Measurements from ENCODE around the gene FOXD2. TPM values are rescaled to one million over a fixed set of nuclear protein-coding genes. Genes with fewer than 3 reads are reported as not detected.

FOXD2 gene
- total RNA-seq, 2 donors from 2014 or later: 0.07 to 0.26 TPM

- Mint-ChIP-seq H3K27ac (no peak overlapping the region), H3K27me3 (ENCODE audit: insufficient read depth) (peaks cover 59% of the 10 kb centered on the region), H3K9me3 (no peaks in the 10 kb centered on the region), H3K4me1 (peaks cover 7% of the 10 kb centered on the region), H3K36me3 (ENCODE audit: low read depth) (no peaks in the 10 kb centered on the region), H3K4me3 (no peak overlapping the region)
- WGBS, 2 experiments (ENCODE audit: insufficient coverage in 1 of 2, insufficient read length in 1 of 2): 20 to 60% methylated on average over 1 to 2 of the region's 2 CpGs
- H3K27me3 ChIP-seq (ENCODE audit: control insufficient read depth, insufficient read depth, low read length, poor library complexity, severe bottlenecking): peaks cover 30% of the 10 kb centered on the region
- H3K9ac ChIP-seq (ENCODE audit: extremely low read depth, low read length, poor library complexity, severe bottlenecking): no peak overlapping the region
- no peaks in the 10 kb centered on the region for H3K9me3 ChIP-seq (ENCODE audit: control insufficient read depth, low read length)
- peaks cover 5% of the 10 kb centered on the region for H3K4me1 ChIP-seq (ENCODE audit: control insufficient read depth, insufficient read depth, low read length)
- TF ChIP-seq, protein P1, sequence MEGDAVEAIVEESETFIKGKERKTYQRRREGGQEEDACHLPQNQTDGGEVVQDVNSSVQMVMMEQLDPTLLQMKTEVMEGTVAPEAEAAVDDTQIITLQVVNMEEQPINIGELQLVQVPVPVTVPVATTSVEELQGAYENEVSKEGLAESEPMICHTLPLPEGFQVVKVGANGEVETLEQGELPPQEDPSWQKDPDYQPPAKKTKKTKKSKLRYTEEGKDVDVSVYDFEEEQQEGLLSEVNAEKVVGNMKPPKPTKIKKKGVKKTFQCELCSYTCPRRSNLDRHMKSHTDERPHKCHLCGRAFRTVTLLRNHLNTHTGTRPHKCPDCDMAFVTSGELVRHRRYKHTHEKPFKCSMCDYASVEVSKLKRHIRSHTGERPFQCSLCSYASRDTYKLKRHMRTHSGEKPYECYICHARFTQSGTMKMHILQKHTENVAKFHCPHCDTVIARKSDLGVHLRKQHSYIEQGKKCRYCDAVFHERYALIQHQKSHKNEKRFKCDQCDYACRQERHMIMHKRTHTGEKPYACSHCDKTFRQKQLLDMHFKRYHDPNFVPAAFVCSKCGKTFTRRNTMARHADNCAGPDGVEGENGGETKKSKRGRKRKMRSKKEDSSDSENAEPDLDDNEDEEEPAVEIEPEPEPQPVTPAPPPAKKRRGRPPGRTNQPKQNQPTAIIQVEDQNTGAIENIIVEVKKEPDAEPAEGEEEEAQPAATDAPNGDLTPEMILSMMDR (conservative IDR thresholded peaks at IDR 0.05): no peak
- no peaks in the 10 kb centered on the region for H3K36me3 ChIP-seq (ENCODE audit: control insufficient read depth, insufficient read depth, low read length)
- no peak overlapping the region for H3K27ac ChIP-seq (ENCODE audit: low read depth, low read length)
- H3K4me3 ChIP-seq (ENCODE audit: low read length): no peak overlapping the region
- no peak for DNase-seq
Observed at GRCh38 chr1:47390843-47391242, 47.0 kb upstream of the FOXD2 start.

DNA sequence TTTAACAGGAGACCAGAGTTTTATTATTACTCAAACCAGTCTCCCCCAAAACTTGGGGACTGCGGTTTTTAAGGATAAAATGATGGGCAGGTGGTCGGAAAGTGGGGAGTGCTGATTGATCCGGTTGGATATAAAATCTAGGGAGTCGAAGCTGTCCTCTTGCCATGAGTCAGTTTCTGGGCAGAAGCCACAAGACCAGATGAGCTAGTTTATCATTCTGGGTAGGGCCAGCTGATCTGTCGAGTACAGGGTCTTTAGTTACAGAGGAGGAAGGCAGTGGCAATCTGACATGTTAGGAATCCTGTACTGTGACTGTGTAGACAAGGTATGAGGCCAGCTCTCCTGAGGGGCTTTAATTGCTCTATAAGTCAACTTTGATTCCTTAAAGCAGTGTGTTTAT is 44.7 kb upstream of the FOXD2 start:
- Histone ChIP-seq H3K9me3 (ENCODE audit: control insufficient read depth, low read length) (no peaks in the 10 kb centered on the region), H3K36me3 (ENCODE audit: control insufficient read depth, insufficient read depth, low read length) (no peaks in the 10 kb centered on the region), H3K9ac (ENCODE audit: extremely low read depth, low read length, poor library complexity, severe bottlenecking) (no peak overlapping the region), H3K27me3 (ENCODE audit: control insufficient read depth, insufficient read depth, low read length, poor library complexity, severe bottlenecking) (peaks cover 35% of the 10 kb centered on the region), H3K4me3 (ENCODE audit: low read length) (no peak overlapping the region), H3K27ac (ENCODE audit: low read depth, low read length) (no peak overlapping the region), H3K4me1 (ENCODE audit: control insufficient read depth, insufficient read depth, low read length) (peaks cover 5% of the 10 kb centered on the region)
- DNase-seq: no peak
- no peak overlapping the region for H3K4me3 Mint-ChIP-seq
- no peaks in the 10 kb centered on the region for H3K9me3 Mint-ChIP-seq
- peaks cover 57% of the 10 kb centered on the region for H3K27me3 Mint-ChIP-seq (ENCODE audit: insufficient read depth)
- 84 to 85% methylated on average over 4 to 5 of the region's 5 CpGs for WGBS, 2 experiments (ENCODE audit: insufficient coverage in 1 of 2, insufficient read length in 1 of 2)
- no peaks in the 10 kb centered on the region for H3K36me3 Mint-ChIP-seq (ENCODE audit: low read depth)
- H3K4me1 Mint-ChIP-seq: peaks cover 7% of the 10 kb centered on the region
- H3K27ac Mint-ChIP-seq: no peak overlapping the region
- TF ChIP-seq, protein P1 (conservative IDR thresholded peaks at IDR 0.05): no peak

- Histone ChIP-seq H3K9me3 (ENCODE audit: control insufficient read depth, low read length) (no peaks in the 10 kb centered on the region), H3K27me3 (ENCODE audit: control insufficient read depth, insufficient read depth, low read length, poor library complexity, severe bottlenecking) (peaks cover 48% of the 10 kb centered on the region), H3K4me3 (ENCODE audit: low read length) (no peak overlapping the region), H3K36me3 (ENCODE audit: control insufficient read depth, insufficient read depth, low read length) (no peaks in the 10 kb centered on the region), H3K4me1 (ENCODE audit: control insufficient read depth, insufficient read depth, low read length) (peaks cover 5% of the 10 kb centered on the region), H3K27ac (ENCODE audit: low read depth, low read length) (no peak overlapping the region), H3K9ac (ENCODE audit: extremely low read depth, low read length, poor library complexity, severe bottlenecking) (no peak overlapping the region)
- Mint-ChIP-seq H3K9me3 (no peaks in the 10 kb centered on the region), H3K27me3 (ENCODE audit: insufficient read depth) (peaks cover 68% of the 10 kb centered on the region), H3K27ac (no peak overlapping the region), H3K36me3 (ENCODE audit: low read depth) (no peaks in the 10 kb centered on the region), H3K4me1 (peaks cover 7% of the 10 kb centered on the region), H3K4me3 (no peak overlapping the region)
- 80 to 99% methylated on average over 1 to 3 of the region's 3 CpGs for WGBS, 2 experiments (ENCODE audit: insufficient coverage in 1 of 2, insufficient read length in 1 of 2)
- no peak for DNase-seq
- TF ChIP-seq, protein P1 (conservative IDR thresholded peaks at IDR 0.05): no peak
Observed at GRCh38 chr1:47395433-47395832, 42.4 kb upstream of the FOXD2 start.

Measured in endodermal cell (in vitro differentiated cells).